IMR-90 (cell line): Measurements from ENCODE around the gene ADGRB3.

Source experiments
- CEBPB ChIP-seq: IDR thresholded peaks from 2 replicates; pipeline ENCODE4 v1.6.1; 2012; ENCODE audit warnings: low read depth, low read length, improper control_type of control experiment
- CTCF ChIP-seq: conservative IDR thresholded peaks from 2 replicates; pipeline ENCODE4 v1.5.1; 2012; ENCODE audit warnings: mild to moderate bottlenecking, low read depth, low read length, improper control_type of control experiment
- FOS ChIP-seq: fragments of 150-350 bp; IDR thresholded peaks from 2 replicates; pipeline ENCODE4 v1.6.1; 2016; ENCODE audit warnings: low read depth, low read length
- MAFK ChIP-seq: IDR thresholded peaks from 2 replicates; pipeline ENCODE4 v1.6.1; 2012; ENCODE audit warnings: low read depth, low read length, improper control_type of control experiment
- MAZ ChIP-seq: IDR thresholded peaks from 2 replicates; pipeline ENCODE4 v1.6.1; 2012; ENCODE audit warnings: low read depth, mild to moderate bottlenecking, low read length, improper control_type of control experiment, moderate library complexity, borderline replicate concordance
- MXI1 ChIP-seq: IDR thresholded peaks from 2 replicates; pipeline ENCODE4 v1.6.1; 2012; ENCODE audit warnings: low read depth, mild to moderate bottlenecking, low read length, moderate library complexity, borderline replicate concordance
- POLR2A ChIP-seq: IDR thresholded peaks from 2 replicates; pipeline ENCODE4 v1.6.1; 2012; ENCODE audit warnings: mild to moderate bottlenecking, low read depth, low read length
- RAD21 ChIP-seq: IDR thresholded peaks from 2 replicates; pipeline ENCODE4 v1.6.1; 2012; ENCODE audit warnings: low read length, improper control_type of control experiment
- RCOR1 ChIP-seq: IDR thresholded peaks from 2 replicates; pipeline ENCODE4 v1.6.1; 2012; ENCODE audit warnings: mild to moderate bottlenecking, low read length, improper control_type of control experiment; ENCODE audit not compliant: insufficient replicate concordance
- RFX5 ChIP-seq: IDR thresholded peaks from 2 replicates; pipeline ENCODE4 v1.8.0; 2012; ENCODE audit warnings: low read depth, mild to moderate bottlenecking, low read length, moderate library complexity
- USF2 ChIP-seq: fragments of 150-350 bp; IDR thresholded peaks from 2 replicates; pipeline ENCODE4 v1.6.1; 2017; ENCODE audit warnings: mild to moderate bottlenecking, antibody characterized with exemption, low read length, low read depth

DNA sequence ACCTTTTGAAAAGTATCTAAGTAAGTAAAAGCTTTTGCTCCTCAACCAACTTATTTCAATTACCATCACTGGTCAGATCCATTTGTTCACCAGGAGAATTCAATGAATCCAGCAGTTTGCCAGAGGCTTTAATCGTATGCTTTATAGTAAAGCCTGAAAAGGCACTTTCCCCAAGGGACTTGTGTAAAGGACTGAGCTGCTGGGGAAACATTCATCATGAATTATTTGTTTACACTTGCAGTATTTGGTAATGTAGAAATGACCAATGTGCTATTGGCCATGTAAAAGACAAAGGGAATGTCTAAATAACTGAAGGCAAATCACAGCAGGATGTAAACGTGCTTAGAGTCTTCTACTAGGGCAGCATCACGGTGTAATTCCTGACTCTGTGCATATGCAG lies 471.4 kb downstream of the ADGRB3 start:
- TF ChIP-seq MAZ (no peak), POLR2A (no peak), CTCF (no peak), RCOR1 (no peak), USF2 (no peak), MAFK (no peak), MXI1 (no peak), RFX5 (no peak), FOS (no peak), CEBPB (no peak), RAD21 (no peak)
